IMR-90 (cell line): ENCODE measurements around the gene PNP.

Source experiments
- BHLHE40 ChIP-seq: fragments of 150-350 bp; IDR thresholded peaks from 2 replicates; pipeline ENCODE4 v1.6.1; 2016; ENCODE audit warnings: mild to moderate bottlenecking, low read depth, low read length
- CEBPB ChIP-seq: IDR thresholded peaks from 2 replicates; pipeline ENCODE4 v1.6.1; 2012; ENCODE audit warnings: low read depth, low read length, improper control_type of control experiment
- MAFK ChIP-seq: IDR thresholded peaks from 2 replicates; pipeline ENCODE4 v1.6.1; 2012; ENCODE audit warnings: low read depth, low read length, improper control_type of control experiment
- MAZ ChIP-seq: IDR thresholded peaks from 2 replicates; pipeline ENCODE4 v1.6.1; 2012; ENCODE audit warnings: low read depth, mild to moderate bottlenecking, low read length, improper control_type of control experiment, moderate library complexity, borderline replicate concordance
- MXI1 ChIP-seq: IDR thresholded peaks from 2 replicates; pipeline ENCODE4 v1.6.1; 2012; ENCODE audit warnings: low read depth, mild to moderate bottlenecking, low read length, moderate library complexity, borderline replicate concordance
- NFE2L2 ChIP-seq: fragments of 150-350 bp; IDR thresholded peaks from 2 replicates; pipeline ENCODE4 v1.6.1; 2016; ENCODE audit warnings: low read depth, mild to moderate bottlenecking, low read length
- POLR2A ChIP-seq: IDR thresholded peaks from 2 replicates; pipeline ENCODE4 v1.6.1; 2012; ENCODE audit warnings: mild to moderate bottlenecking, low read depth, low read length
- RAD21 ChIP-seq: IDR thresholded peaks from 2 replicates; pipeline ENCODE4 v1.6.1; 2012; ENCODE audit warnings: low read length, improper control_type of control experiment
- RCOR1 ChIP-seq: IDR thresholded peaks from 2 replicates; pipeline ENCODE4 v1.6.1; 2012; ENCODE audit warnings: mild to moderate bottlenecking, low read length, improper control_type of control experiment; ENCODE audit not compliant: insufficient replicate concordance
- SMC3 ChIP-seq: fragments of 150-350 bp; IDR thresholded peaks from 2 replicates; pipeline ENCODE4 v1.6.1; 2016; ENCODE audit warnings: low read depth, mild to moderate bottlenecking, antibody characterized with exemption, low read length, moderate library complexity
- TF ChIP-seq, protein P1 (sequence below): conservative IDR thresholded peaks from 2 replicates; pipeline ENCODE4 v1.5.1; 2012; ENCODE audit warnings: mild to moderate bottlenecking, low read depth, low read length, improper control_type of control experiment
- TF ChIP-seq, protein P2 (sequence below): fragments of 150-350 bp; IDR thresholded peaks from 2 replicates; pipeline ENCODE4 v1.6.1; 2017; ENCODE audit warnings: mild to moderate bottlenecking, antibody characterized with exemption, low read length, low read depth
- TF ChIP-seq, protein P3 (sequence below): fragments of 150-350 bp; IDR thresholded peaks from 2 replicates; pipeline ENCODE4 v1.6.1; 2016; ENCODE audit warnings: low read depth, mild to moderate bottlenecking, low read length, moderate library complexity, borderline replicate concordance

DNA sequence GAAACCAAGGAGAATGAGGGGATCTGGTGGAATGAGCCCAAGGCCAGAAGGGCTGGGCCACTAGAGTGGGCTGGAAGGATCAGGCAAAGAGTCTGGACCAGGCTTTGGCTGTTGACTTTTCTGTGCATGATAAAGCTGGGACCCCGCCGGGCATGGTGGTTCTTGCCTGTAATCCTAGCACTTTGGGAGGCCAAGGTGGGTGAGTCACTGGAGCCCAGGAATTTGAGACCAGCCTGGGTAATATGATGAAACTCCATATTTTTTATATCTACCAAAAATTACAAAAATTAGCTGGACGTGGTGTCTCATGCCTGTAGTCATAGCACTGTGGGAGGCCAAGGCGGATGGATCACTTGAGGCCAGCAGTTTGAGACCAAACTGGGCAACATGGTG, 32.8 kb upstream of the PNP start:
- TF ChIP-seq POLR2A (no peak), MAZ (no peak), SMC3 (no peak), MAFK (no peak), RAD21 (no peak), NFE2L2 (no peak), CEBPB (peak; percentile 46; the same call in 1 of the 2 replicates), RCOR1 (no peak), BHLHE40 (no peak), MXI1 (no peak)
- TF ChIP-seq, protein P1, sequence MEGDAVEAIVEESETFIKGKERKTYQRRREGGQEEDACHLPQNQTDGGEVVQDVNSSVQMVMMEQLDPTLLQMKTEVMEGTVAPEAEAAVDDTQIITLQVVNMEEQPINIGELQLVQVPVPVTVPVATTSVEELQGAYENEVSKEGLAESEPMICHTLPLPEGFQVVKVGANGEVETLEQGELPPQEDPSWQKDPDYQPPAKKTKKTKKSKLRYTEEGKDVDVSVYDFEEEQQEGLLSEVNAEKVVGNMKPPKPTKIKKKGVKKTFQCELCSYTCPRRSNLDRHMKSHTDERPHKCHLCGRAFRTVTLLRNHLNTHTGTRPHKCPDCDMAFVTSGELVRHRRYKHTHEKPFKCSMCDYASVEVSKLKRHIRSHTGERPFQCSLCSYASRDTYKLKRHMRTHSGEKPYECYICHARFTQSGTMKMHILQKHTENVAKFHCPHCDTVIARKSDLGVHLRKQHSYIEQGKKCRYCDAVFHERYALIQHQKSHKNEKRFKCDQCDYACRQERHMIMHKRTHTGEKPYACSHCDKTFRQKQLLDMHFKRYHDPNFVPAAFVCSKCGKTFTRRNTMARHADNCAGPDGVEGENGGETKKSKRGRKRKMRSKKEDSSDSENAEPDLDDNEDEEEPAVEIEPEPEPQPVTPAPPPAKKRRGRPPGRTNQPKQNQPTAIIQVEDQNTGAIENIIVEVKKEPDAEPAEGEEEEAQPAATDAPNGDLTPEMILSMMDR: no peak
- TF ChIP-seq, protein P2, sequence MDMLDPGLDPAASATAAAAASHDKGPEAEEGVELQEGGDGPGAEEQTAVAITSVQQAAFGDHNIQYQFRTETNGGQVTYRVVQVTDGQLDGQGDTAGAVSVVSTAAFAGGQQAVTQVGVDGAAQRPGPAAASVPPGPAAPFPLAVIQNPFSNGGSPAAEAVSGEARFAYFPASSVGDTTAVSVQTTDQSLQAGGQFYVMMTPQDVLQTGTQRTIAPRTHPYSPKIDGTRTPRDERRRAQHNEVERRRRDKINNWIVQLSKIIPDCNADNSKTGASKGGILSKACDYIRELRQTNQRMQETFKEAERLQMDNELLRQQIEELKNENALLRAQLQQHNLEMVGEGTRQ: no peak
- TF ChIP-seq, protein P3, sequence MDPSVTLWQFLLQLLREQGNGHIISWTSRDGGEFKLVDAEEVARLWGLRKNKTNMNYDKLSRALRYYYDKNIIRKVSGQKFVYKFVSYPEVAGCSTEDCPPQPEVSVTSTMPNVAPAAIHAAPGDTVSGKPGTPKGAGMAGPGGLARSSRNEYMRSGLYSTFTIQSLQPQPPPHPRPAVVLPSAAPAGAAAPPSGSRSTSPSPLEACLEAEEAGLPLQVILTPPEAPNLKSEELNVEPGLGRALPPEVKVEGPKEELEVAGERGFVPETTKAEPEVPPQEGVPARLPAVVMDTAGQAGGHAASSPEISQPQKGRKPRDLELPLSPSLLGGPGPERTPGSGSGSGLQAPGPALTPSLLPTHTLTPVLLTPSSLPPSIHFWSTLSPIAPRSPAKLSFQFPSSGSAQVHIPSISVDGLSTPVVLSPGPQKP: no peak
